Adrenal gland (tissue), 12 donors: Measurements from ENCODE around the gene PCED1A. TPM values are rescaled to one million over a fixed set of nuclear protein-coding genes. Genes with fewer than 3 reads are reported as not detected.

Experiments used
- DNase-seq, 7 donors: peaks; one replicate each; pipeline ENCODE4 v3.0.0-alpha.2; 2019 to 2020
- H3K27ac ChIP-seq, 5 donors: fragments of 200-600 bp; sonication (generic) in 4 of 5; 1 replicate in 3 of 5; 2 replicates in 2 of 5; pipeline versions ENCODE4 v1.5.1 to v1.8.0; 2016 to 2020; ENCODE audit warnings: mild to moderate bottlenecking in 1 of 5
- H3K27me3 ChIP-seq: fragments of 200-600 bp; 2 replicates; pipeline ENCODE4 v1.8.0; 2021
- H3K36me3 ChIP-seq, 2 donors: fragments of 200-600 bp; replicated peaks in 1 of 2; 1 replicate in 1 of 2; 2 replicates in 1 of 2; pipeline versions ENCODE4 v1.5.1 to v1.8.0; 2018 to 2022
- H3K4me1 ChIP-seq, 2 donors: fragments of 200-600 bp; replicated peaks in 1 of 2; 1 replicate in 1 of 2; 2 replicates in 1 of 2; pipeline versions ENCODE4 v1.5.1 to v1.8.0; 2018 to 2021
- H3K4me3 ChIP-seq, 4 donors: fragments of 200-600 bp; sonication (generic) in 3 of 4; one replicate each; pipeline ENCODE4 v1.5.1; 2016 to 2018
- H3K9me3 ChIP-seq, 3 donors: fragments of 200-600 bp; sonication (generic) in 1 of 3; replicated peaks in 1 of 3; 1 replicate in 2 of 3; 2 replicates in 1 of 3; pipeline versions ENCODE4 v1.5.1 to v1.8.0; 2016 to 2021
- CTCF ChIP-seq, 6 experiments: fragments of 450-650 bp in 4 of 6; fragments of 200-600 bp in 2 of 6; sonication (generic) in 1 of 6; IDR thresholded peaks; 1 replicate in 5 of 6; 2 replicates in 1 of 6; pipeline versions ENCODE4 v1.5.1 to v1.8.0; 2016 to 2021; ENCODE audit warnings: antibody characterized with exemption in 6 of 6, mild to moderate bottlenecking in 2 of 6, moderate library complexity in 1 of 6
- POLR2A ChIP-seq, 2 donors: fragments of 450-650 bp; IDR thresholded peaks; one replicate each; pipeline ENCODE4 v1.6.1; 2017; ENCODE audit warnings: antibody characterized with exemption in 2 of 2, mild to moderate bottlenecking in 2 of 2, moderate library complexity in 1 of 2
- WGBS, 4 donors: extraction: QIAGEN DNeasy Blood & Tissue Kit in 2 of 4; methylation state at CpG; one replicate each; pipeline versions ENCODE4 v1.1.5 to v1.1.7; 2013 to 2017; 5-methylcytosine and 5-hydroxymethylcytosine counted together
- intact Hi-C, 2 donors: fragments of 100-400 bp; cut with DNase I; formaldehyde crosslinking; loops; one replicate each; pipeline versions ENCODE4 v1.14.1 to v1.15.0; 2022 to 2023
- polyA plus RNA-seq, 3 donors: library from polyadenylated mRNA; stranded (reverse); fragments of 200-250 nt in 2 of 3; fragments of 350-450 nt in 1 of 3; fragmentation: Illumina TruSeq in 1 of 3; extraction: RNeasy Lipid Tissue Mini Kit (QIAGEN cat#74804) in 1 of 3; gene quantifications; one replicate each; pipeline ENCODE4 v1.2.3, GENCODE V29; 2013 to 2014
- total RNA-seq, 9 donors: library from RNA; depleted of rRNA in 4 of 9; stranded (reverse); fragments of >200 nt in 4 of 9; fragments of 120-200 nt in 1 of 9; fragmentation: NEBNext Ultra II Directional in 1 of 9; extraction: Animal tissue kit (Norgen Biotek cat#: 25700) in 1 of 9; gene quantifications; one replicate each; pipeline versions ENCODE4 v1.1.0 to v1.2.4, GENCODE V29; 2013 to 2023
- donor health status: healthy with polysubstance abuse.
- donor health status: Bipolar disorder and iron deficiency.
- donor health status: DM: yes; HTN: yes; CAD: no.
- donor health status: DM: no; HTN: no; CAD: no.
- donor health status: DM: no; HTN: no; CAD: no.
- donor health status: DM: yes; HTN: yes; CAD: no.

The PCED1A gene
- total and polyA plus RNA-seq, 12 donors: 9.6 to 244 (median 46.3) TPM

- Histone ChIP-seq H3K27ac (no peak overlapping the region), H3K9me3 (no peaks in the 10 kb centered on the region), H3K36me3 (no peaks in the 10 kb centered on the region), H3K4me1 (no peaks in the 10 kb centered on the region), H3K27me3 (peaks cover 9% of the 10 kb centered on the region), H3K4me3 (no peak overlapping the region)
- WGBS, 4 donors: 77 to 85% (median 84%) methylated on average over 17 to 23 of the region's 23 CpGs
- DNase-seq: no peak
- intact Hi-C loops: no loop called here
- TF ChIP-seq CTCF (IDR thresholded peaks at IDR 0.05) (no peak), POLR2A (IDR thresholded peaks at IDR 0.05) (no peak)
Observed at GRCh38 chr20:2794202-2794748, 46.2 kb downstream of the PCED1A start.

GRCh38 chr20:2793471-2793870, 47.0 kb downstream of the PCED1A start:
- no peak for DNase-seq
- no peak overlapping the region for H3K27ac ChIP-seq
- no peaks in the 10 kb centered on the region for H3K9me3 ChIP-seq
- 78 to 87% (median 84%) methylated on average over 6 of the region's 6 CpGs for WGBS, 4 donors
- intact Hi-C loops: no loop called here
- H3K4me1 ChIP-seq: no peaks in the 10 kb centered on the region
- TF ChIP-seq POLR2A (IDR thresholded peaks at IDR 0.05) (no peak), CTCF (IDR thresholded peaks at IDR 0.05) (no peak)
- peaks cover 8% of the 10 kb centered on the region for H3K27me3 ChIP-seq
- no peaks in the 10 kb centered on the region for H3K36me3 ChIP-seq
- no peak overlapping the region for H3K4me3 ChIP-seq

Other genes with a start within 250 kb of the PCED1A start
- gene NOP56, start 188.0 kb downstream of the PCED1A start, total RNA-seq: 100 to 1,000 TPM in 2 of 9 donors, 10 to 100 TPM in 7; 52.5 to 180 (median 79.6) TPM
- 100 to 1,000 TPM; 126 to 181 (median 166) TPM for gene NOP56, start 188.0 kb downstream of the PCED1A start, polyA plus RNA-seq
- gene IDH3B, start 176.4 kb downstream of the PCED1A start, total RNA-seq: 100 to 1,000 TPM in 7 of 9 donors, 10 to 100 TPM in 2; 79.0 to 220 (median 111) TPM
- 100 to 1,000 TPM; 101 to 113 (median 104) TPM for gene IDH3B, start 176.4 kb downstream of the PCED1A start, polyA plus RNA-seq
- 10 to 100 TPM in 4 of 9 donors, 1 to 10 TPM in 5; 2.8 to 13.3 (median 9.7) TPM for gene EBF4, start 147.9 kb downstream of the PCED1A start, total RNA-seq
- 10 to 100 TPM in 2 of 3 donors, 1 to 10 TPM in 1; 1.6 to 29.7 (median 14.1) TPM for gene EBF4, start 147.9 kb downstream of the PCED1A start, polyA plus RNA-seq
- gene CPXM1, start 40.0 kb downstream of the PCED1A start, total RNA-seq: 10 to 100 TPM in 5 of 9 donors, 1 to 10 TPM in 4; 6.1 to 21.8 (median 11.9) TPM
- gene CPXM1, start 40.0 kb downstream of the PCED1A start, polyA plus RNA-seq: 10 to 100 TPM in 2 of 3 donors, 1 to 10 TPM in 1; 2.5 to 19.7 (median 10.5) TPM
- gene C20orf141, start 25.7 kb downstream of the PCED1A start, total RNA-seq: not detected
- under 1 TPM in 1 of 3 donors, not detected in 2; 0.30 TPM for gene C20orf141, start 25.7 kb downstream of the PCED1A start, polyA plus RNA-seq
- not detected for gene TMEM239, start 24.3 kb downstream of the PCED1A start, total RNA-seq
- under 1 TPM in 1 of 3 donors, not detected in 2; 0.08 TPM for gene TMEM239, start 24.3 kb downstream of the PCED1A start, polyA plus RNA-seq
- gene VPS16, start 90 bp upstream of the PCED1A start, total RNA-seq: 10 to 100 TPM; 28.1 to 45.0 (median 33.8) TPM
- 100 to 1,000 TPM in 1 of 3 donors, 10 to 100 TPM in 2; 24.8 to 115 (median 99.8) TPM for gene VPS16, start 90 bp upstream of the PCED1A start, polyA plus RNA-seq
- 10 to 100 TPM; 33.5 to 62.5 (median 47.7) TPM for gene PTPRA, start 32.8 kb upstream of the PCED1A start, total RNA-seq
- 10 to 100 TPM; 16.3 to 94.7 (median 16.7) TPM for gene PTPRA, start 32.8 kb upstream of the PCED1A start, polyA plus RNA-seq
- gene GNRH2, start 203.0 kb upstream of the PCED1A start, total RNA-seq: 1 to 10 TPM in 1 of 9 donors, under 1 TPM in 2, not detected in 6; 0.34 to 1.7 (median 0.65) TPM
- gene GNRH2, start 203.0 kb upstream of the PCED1A start, polyA plus RNA-seq: 1 to 10 TPM in 2 of 3 donors, not detected in 1; 3.1 to 4.2 TPM
- 100 to 1,000 TPM in 3 of 9 donors, 10 to 100 TPM in 6; 67.2 to 144 (median 78.2) TPM for gene MRPS26, start 205.4 kb upstream of the PCED1A start, total RNA-seq
- 100 to 1,000 TPM in 2 of 3 donors, 10 to 100 TPM in 1; 27.9 to 145 (median 135) TPM for gene MRPS26, start 205.4 kb upstream of the PCED1A start, polyA plus RNA-seq
- 1 to 10 TPM in 3 of 9 donors, under 1 TPM in 3, not detected in 3; 0.47 to 1.8 (median 0.97) TPM for gene OXT, start 231.0 kb upstream of the PCED1A start, total RNA-seq
- 10 to 100 TPM in 1 of 3 donors, 1 to 10 TPM in 1, not detected in 1; 1.5 to 20.5 TPM for gene OXT, start 231.0 kb upstream of the PCED1A start, polyA plus RNA-seq
- gene AVP, start 244.1 kb upstream of the PCED1A start, total RNA-seq: under 1 TPM in 3 of 9 donors, not detected in 6; 0.53 to 0.75 (median 0.74) TPM
- gene AVP, start 244.1 kb upstream of the PCED1A start, polyA plus RNA-seq: under 1 TPM in 1 of 3 donors, not detected in 2; 0.27 TPM